ENCODE results near the gene ANKS1A. TPM values are rescaled to one million over a fixed set of nuclear protein-coding genes. Genes with fewer than 3 reads are reported as not detected.
"Not testable (repeated sequence)": the region's sequence is repeated elsewhere in the genome, so short reads cannot be mapped to it uniquely, and the experiment has no call there.

The ANKS1A gene
- total and polyA plus RNA-seq, 4 experiments from 2014 or later = 1.2 to 15.6 (median 9.4) TPM

- intact Hi-C loops (cut with micrococcal nuclease) = no loop called here
- ChIA-PET POLR2A (ENCODE audit: partially characterized antibody) (no interaction called here), CTCF (ENCODE audit: partially characterized antibody) (no interaction called here)
- H3K4me1 Mint-ChIP-seq = peaks cover 0 to 2% (median 0%) of the 10 kb centered on the region in 4 donors
- Histone ChIP-seq H3K27me3 (ENCODE audit: insufficient read depth, low read length) (no peaks in the 10 kb centered on the region), H3K27ac (ENCODE audit: low read depth, low read length) (no peak overlapping the region), H3K36me3 (ENCODE audit: insufficient read depth, low read length) (no peaks in the 10 kb centered on the region), H3K9me3 (ENCODE audit: control insufficient read depth in 1 of 2, low read length in 2 of 2) (no peaks in the 10 kb centered on the region), H3K4me1 (ENCODE audit: insufficient read depth, low read length) (no peaks in the 10 kb centered on the region), H3K4me3 (ENCODE audit: low read length in 2 of 2) (no peak overlapping the region)
- no peak for DNase-seq
- H3K27me3 Mint-ChIP-seq = no peaks in the 10 kb centered on the region
- no peak overlapping the region for H3K4me3 Mint-ChIP-seq
- no peaks in the 10 kb centered on the region for H3K36me3 Mint-ChIP-seq
- H3K9me3 Mint-ChIP-seq = peaks cover 0 to 2% (median 0%) of the 10 kb centered on the region in 8 donors
- H3K27ac Mint-ChIP-seq = no peak overlapping the region
These were observed 210.1 kb downstream of the ANKS1A start for GRCh38 chr6:35099116-35099515.

DNA sequence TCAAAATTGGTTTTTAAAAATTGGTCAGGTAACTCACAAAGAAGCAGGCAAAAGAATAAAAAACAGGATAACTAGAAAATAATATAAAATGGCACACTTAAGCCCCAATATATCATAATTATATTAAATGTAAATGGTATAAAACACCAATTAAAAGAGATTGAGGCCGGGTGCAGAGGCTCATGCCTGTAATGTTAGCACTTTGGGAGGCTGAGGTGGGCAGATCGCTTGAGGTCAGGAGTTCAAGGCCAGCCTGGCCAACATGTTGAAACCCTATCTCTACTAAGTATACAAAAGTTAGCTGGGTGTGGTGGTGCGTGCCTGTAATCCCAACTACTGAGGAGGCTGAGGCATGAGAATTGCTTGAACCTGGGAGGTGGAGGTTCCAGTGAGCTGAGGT lies 216.0 kb downstream of the ANKS1A start:
- Mint-ChIP-seq H3K9me3 (peaks cover 0 to 11% (median 4%) of the 10 kb centered on the region in 8 donors), H3K4me3 (no peak overlapping the region), H3K27ac (no peak overlapping the region), H3K4me1 (no peaks in the 10 kb centered on the region), H3K27me3 (peaks cover 0 to 8% of the 10 kb centered on the region in 2 donors), H3K36me3 (peaks cover 0 to 5% of the 10 kb centered on the region in 2 donors)
- Histone ChIP-seq H3K4me1 (ENCODE audit: insufficient read depth, low read length) (no peaks in the 10 kb centered on the region), H3K27me3 (ENCODE audit: insufficient read depth, low read length) (no peaks in the 10 kb centered on the region), H3K9me3 (ENCODE audit: control insufficient read depth in 1 of 2, low read length in 2 of 2) (no peaks in the 10 kb centered on the region), H3K36me3 (ENCODE audit: insufficient read depth, low read length) (no peaks in the 10 kb centered on the region), H3K4me3 (ENCODE audit: low read length in 2 of 2) (no peak overlapping the region), H3K27ac (ENCODE audit: low read depth, low read length) (no peak overlapping the region)
- intact Hi-C loops (cut with micrococcal nuclease) = no loop called here
- no peak for DNase-seq
- ChIA-PET CTCF (ENCODE audit: partially characterized antibody) (no interaction called here), POLR2A (ENCODE audit: partially characterized antibody) (no interaction called here)

DNA sequence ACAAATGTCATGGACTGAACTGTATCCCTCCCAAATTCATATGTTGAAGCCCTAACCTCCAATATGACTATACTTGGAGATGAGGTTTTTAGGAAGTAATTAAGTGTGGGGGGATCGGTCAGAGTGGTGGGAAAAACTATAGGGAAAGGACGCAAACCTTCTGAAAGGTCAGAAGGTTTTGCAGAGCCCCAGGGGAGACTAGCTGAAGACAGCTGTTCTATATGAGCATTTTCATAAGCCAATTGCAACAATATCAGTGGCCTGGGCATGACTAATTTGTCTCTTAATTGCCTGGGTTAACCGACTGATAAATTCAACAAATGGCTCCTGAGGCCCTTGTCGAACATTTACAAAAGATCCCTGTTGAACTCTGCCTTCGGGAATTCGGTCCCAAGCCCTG lies 217.0 kb downstream of the ANKS1A start:
- H3K4me3 ChIP-seq (ENCODE audit: low read length in 2 of 2); H3K4me3 Mint-ChIP-seq; H3K27me3 ChIP-seq (ENCODE audit: insufficient read depth, low read length); H3K36me3 Mint-ChIP-seq; CTCF ChIA-PET (ENCODE audit: partially characterized antibody); H3K4me1 Mint-ChIP-seq; H3K27ac Mint-ChIP-seq; H3K27ac ChIP-seq (ENCODE audit: low read depth, low read length); POLR2A ChIA-PET (ENCODE audit: partially characterized antibody); intact Hi-C loops (cut with micrococcal nuclease); H3K27me3 Mint-ChIP-seq; H3K4me1 ChIP-seq (ENCODE audit: insufficient read depth, low read length); H3K36me3 ChIP-seq (ENCODE audit: insufficient read depth, low read length); H3K9me3 ChIP-seq (ENCODE audit: control insufficient read depth in 1 of 2, low read length in 2 of 2); DNase-seq: not testable (repeated sequence)
- peaks cover 0 to 11% (median 4%) of the 10 kb centered on the region in 8 donors for H3K9me3 Mint-ChIP-seq

- H3K4me3 ChIP-seq (ENCODE audit: low read length in 2 of 2); CTCF ChIA-PET (ENCODE audit: partially characterized antibody): not testable (repeated sequence)
These were observed 218.2 kb downstream of the ANKS1A start for GRCh38 chr6:35107208-35107607.

DNA sequence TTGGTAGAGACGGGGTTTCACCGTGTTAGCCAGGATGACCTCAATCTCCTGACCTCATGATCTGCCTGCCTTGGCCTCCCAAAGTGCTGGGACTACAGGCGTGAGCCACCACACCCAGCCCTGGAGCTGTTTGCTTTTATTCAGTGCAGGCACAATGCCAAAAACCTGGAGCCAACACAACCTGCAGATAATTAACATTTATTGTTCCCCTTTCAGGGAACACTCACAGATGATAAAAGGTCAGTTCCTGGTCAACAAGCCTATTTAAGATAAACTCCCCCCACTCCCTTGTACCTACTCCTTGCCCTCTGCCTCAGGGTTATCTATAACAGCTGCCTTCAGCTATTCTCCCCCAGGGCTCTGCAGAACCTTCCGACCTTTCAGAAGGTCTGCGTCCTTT lies 218.7 kb downstream of the ANKS1A start:
- H3K36me3 ChIP-seq (ENCODE audit: insufficient read depth, low read length); POLR2A ChIA-PET (ENCODE audit: partially characterized antibody); H3K27ac Mint-ChIP-seq; CTCF ChIA-PET (ENCODE audit: partially characterized antibody); H3K27ac ChIP-seq (ENCODE audit: low read depth, low read length); H3K27me3 ChIP-seq (ENCODE audit: insufficient read depth, low read length); H3K4me1 ChIP-seq (ENCODE audit: insufficient read depth, low read length); H3K36me3 Mint-ChIP-seq; H3K4me3 ChIP-seq (ENCODE audit: low read length in 2 of 2); H3K4me1 Mint-ChIP-seq; H3K9me3 ChIP-seq (ENCODE audit: control insufficient read depth in 1 of 2, low read length in 2 of 2); H3K4me3 Mint-ChIP-seq; DNase-seq; intact Hi-C loops (cut with micrococcal nuclease); H3K27me3 Mint-ChIP-seq: not testable (repeated sequence)
- peaks cover 0 to 11% (median 5%) of the 10 kb centered on the region in 8 donors for H3K9me3 Mint-ChIP-seq

More at GRCh38 chr6:35107208-35107607, 218.2 kb downstream of the ANKS1A start:
- H3K9me3 ChIP-seq (ENCODE audit: control insufficient read depth in 1 of 2, low read length in 2 of 2); H3K27me3 Mint-ChIP-seq; H3K27ac ChIP-seq (ENCODE audit: low read depth, low read length); H3K4me3 Mint-ChIP-seq; intact Hi-C loops (cut with micrococcal nuclease); H3K36me3 ChIP-seq (ENCODE audit: insufficient read depth, low read length); H3K36me3 Mint-ChIP-seq; H3K27me3 ChIP-seq (ENCODE audit: insufficient read depth, low read length); H3K4me1 ChIP-seq (ENCODE audit: insufficient read depth, low read length); H3K4me1 Mint-ChIP-seq; POLR2A ChIA-PET (ENCODE audit: partially characterized antibody); H3K27ac Mint-ChIP-seq: not testable (repeated sequence)
- peaks cover 0 to 11% (median 5%) of the 10 kb centered on the region in 8 donors for H3K9me3 Mint-ChIP-seq
- DNase-seq = peak in 1 of 5 donors; percentile 10

DNA sequence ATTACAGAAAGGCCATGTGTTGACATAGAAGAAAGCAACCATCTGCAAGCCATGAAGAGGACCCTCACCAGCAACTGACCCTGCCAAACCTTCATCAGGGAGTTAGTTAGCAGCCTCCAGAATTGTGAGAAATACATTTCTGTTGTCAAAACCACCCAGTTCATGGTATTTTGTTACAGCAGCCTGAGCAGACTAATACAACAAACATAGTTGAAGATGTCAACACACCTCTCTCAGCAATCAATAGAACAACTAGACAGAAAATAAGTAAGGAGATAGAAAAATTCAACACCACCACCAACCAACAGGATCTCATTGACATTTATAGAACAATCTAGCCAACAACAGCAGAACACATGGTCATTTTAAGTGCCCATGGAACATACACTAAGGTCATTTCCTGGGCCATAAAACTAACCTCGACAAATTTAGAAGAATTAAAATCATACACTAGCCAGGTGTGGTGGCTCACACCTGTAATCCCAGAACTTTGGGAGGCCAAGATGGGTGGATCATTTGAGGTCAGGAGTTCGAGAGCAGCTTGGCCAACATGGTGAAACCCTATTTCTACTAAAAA lies 219.3 kb downstream of the ANKS1A start:
- H3K4me3 Mint-ChIP-seq = no peak overlapping the region
- CTCF ChIA-PET (ENCODE audit: partially characterized antibody) = interaction anchor here (0.7 kb wide), 2 partner anchors 23 to 598 kb away, joined by 3 read pairs; no protein-coding TSS in a partner anchor
- H3K27ac Mint-ChIP-seq = no peak overlapping the region

GRCh38 chr6:35120746-35121145 lies 231.7 kb downstream of the ANKS1A start:
- H3K4me1 ChIP-seq (ENCODE audit: insufficient read depth, low read length) = no peaks in the 10 kb centered on the region
- intact Hi-C loops (cut with micrococcal nuclease) = no loop called here
- Mint-ChIP-seq H3K36me3 (no peaks in the 10 kb centered on the region), H3K27ac (no peak overlapping the region), H3K27me3 (peaks cover 2 to 3% of the 10 kb centered on the region in 2 donors), H3K9me3 (peaks cover 0 to 15% (median 4%) of the 10 kb centered on the region in 8 donors), H3K4me3 (no peak overlapping the region), H3K4me1 (no peaks in the 10 kb centered on the region)
- no peaks in the 10 kb centered on the region for H3K27me3 ChIP-seq (ENCODE audit: insufficient read depth, low read length)
- H3K9me3 ChIP-seq (ENCODE audit: control insufficient read depth in 1 of 2, low read length in 2 of 2) = no peaks in the 10 kb centered on the region
- POLR2A ChIA-PET (ENCODE audit: partially characterized antibody) = no interaction called here
- no peaks in the 10 kb centered on the region for H3K36me3 ChIP-seq (ENCODE audit: insufficient read depth, low read length)
- no peak overlapping the region for H3K4me3 ChIP-seq (ENCODE audit: low read length in 2 of 2)
- no peak overlapping the region for H3K27ac ChIP-seq (ENCODE audit: low read depth, low read length)
- no peak for DNase-seq
- CTCF ChIA-PET (ENCODE audit: partially characterized antibody) = no interaction called here

More for the DNA sequence above, 219.3 kb downstream of the ANKS1A start:
- Histone ChIP-seq H3K9me3 (ENCODE audit: control insufficient read depth in 1 of 2, low read length in 2 of 2) (no peaks in the 10 kb centered on the region), H3K27me3 (ENCODE audit: insufficient read depth, low read length) (no peaks in the 10 kb centered on the region), H3K27ac (ENCODE audit: low read depth, low read length) (no peak overlapping the region), H3K4me1 (ENCODE audit: insufficient read depth, low read length) (no peaks in the 10 kb centered on the region), H3K36me3 (ENCODE audit: insufficient read depth, low read length) (no peaks in the 10 kb centered on the region), H3K4me3 (ENCODE audit: low read length in 2 of 2) (no peak overlapping the region)
- POLR2A ChIA-PET (ENCODE audit: partially characterized antibody) = no interaction called here
- Mint-ChIP-seq H3K27me3 (peaks cover 0 to 8% of the 10 kb centered on the region in 2 donors), H3K4me1 (no peaks in the 10 kb centered on the region), H3K9me3 (peaks cover 0 to 11% (median 5%) of the 10 kb centered on the region in 8 donors), H3K36me3 (peaks cover 0 to 5% of the 10 kb centered on the region in 2 donors)
- intact Hi-C loops (cut with micrococcal nuclease) = no loop called here
- DNase-seq = no peak

GRCh38 chr6:35124356-35124755 lies 235.3 kb downstream of the ANKS1A start:
- CTCF ChIA-PET (ENCODE audit: partially characterized antibody) = no interaction called here
- Mint-ChIP-seq H3K36me3 (no peaks in the 10 kb centered on the region), H3K27me3 (peaks cover 3 to 8% of the 10 kb centered on the region in 2 donors), H3K4me3 (no peak overlapping the region), H3K27ac (no peak overlapping the region), H3K9me3 (peaks cover 0 to 15% (median 4%) of the 10 kb centered on the region in 8 donors), H3K4me1 (no peaks in the 10 kb centered on the region)
- no peak overlapping the region for H3K4me3 ChIP-seq (ENCODE audit: low read length in 2 of 2)
- H3K27me3 ChIP-seq (ENCODE audit: insufficient read depth, low read length) = no peaks in the 10 kb centered on the region
- DNase-seq = no peak
- H3K4me1 ChIP-seq (ENCODE audit: insufficient read depth, low read length) = no peaks in the 10 kb centered on the region
- H3K27ac ChIP-seq (ENCODE audit: low read depth, low read length) = no peak overlapping the region
- intact Hi-C loops (cut with micrococcal nuclease) = no loop called here
- H3K36me3 ChIP-seq (ENCODE audit: insufficient read depth, low read length) = no peaks in the 10 kb centered on the region
- H3K9me3 ChIP-seq (ENCODE audit: control insufficient read depth in 1 of 2, low read length in 2 of 2) = no peaks in the 10 kb centered on the region
- POLR2A ChIA-PET (ENCODE audit: partially characterized antibody) = no interaction called here

Data from CD4-positive, alpha-beta memory T cell (primary cell).